Mucosa of rectum (tissue), 2 donors: ENCODE measurements around the gene CASP9.

Source experiments
- H3K27ac ChIP-seq, 2 donors: one replicate each; pipeline ENCODE4 v1.7.0; 2013; ENCODE audit warnings: inconsistent platforms in 2 of 2, low read depth in 2 of 2, low read length in 2 of 2
- H3K27me3 ChIP-seq, 2 donors: one replicate each; pipeline ENCODE4 v1.7.0; 2013; ENCODE audit warnings: low read length in 2 of 2; ENCODE audit not compliant: control insufficient read depth in 2 of 2, insufficient read depth in 2 of 2
- H3K36me3 ChIP-seq, 2 donors: one replicate each; pipeline ENCODE4 v1.7.0; 2013; ENCODE audit warnings: low read length in 2 of 2; ENCODE audit not compliant: control insufficient read depth in 2 of 2, insufficient read depth in 2 of 2
- H3K4me1 ChIP-seq, 2 donors: one replicate each; pipeline ENCODE4 v1.7.0; 2013; ENCODE audit warnings: low read length in 2 of 2, mild to moderate bottlenecking in 1 of 2; ENCODE audit not compliant: control insufficient read depth in 2 of 2, insufficient read depth in 2 of 2
- H3K4me3 ChIP-seq, 2 donors: one replicate each; pipeline ENCODE4 v1.7.0; 2013; ENCODE audit warnings: low read length in 2 of 2
- H3K9ac ChIP-seq, 2 donors: one replicate each; pipeline ENCODE4 v1.7.0; 2013; ENCODE audit warnings: low read length in 2 of 2, low read depth in 1 of 2, mild to moderate bottlenecking in 1 of 2
- H3K9me3 ChIP-seq, 2 donors: one replicate each; pipeline ENCODE4 v1.7.0; 2013; ENCODE audit warnings: low read length in 2 of 2; ENCODE audit not compliant: control insufficient read depth in 2 of 2
- donor health status: healthy.
- donor health status: Normal muscosa, but diverticular disease.

Gene CASP9

GRCh38 chr1:15524021-15524282 is at the start of gene CASP9:
Gene CASP9, minus strand, starts transcription at chr1:15524215. Its CDS starts 15 bp downstream, at chr1:15524200.
- Histone ChIP-seq H3K4me3 (peak within 1 kb of the TSS; percentile 86 to 95), H3K4me1 (peaks cover 28% of the 10 kb centered on the region in 2 donors), H3K9ac (peak within 1 kb of the TSS; percentile 88 to 97), H3K27me3 (no peaks in the 10 kb centered on the region), H3K9me3 (no peaks in the 10 kb centered on the region), H3K27ac (peak within 1 kb of the TSS; percentile 99), H3K36me3 (no peaks in the 10 kb centered on the region)

GRCh38 chr1:15573477-15573876 is 49.5 kb upstream of the CASP9 start:
- Histone ChIP-seq H3K27ac (no peak overlapping the region), H3K4me1 (no peaks in the 10 kb centered on the region), H3K4me3 (no peak overlapping the region), H3K36me3 (peaks cover 13 to 16% of the 10 kb centered on the region in 2 donors), H3K9me3 (no peaks in the 10 kb centered on the region), H3K9ac (no peak overlapping the region), H3K27me3 (no peaks in the 10 kb centered on the region)

GRCh38 chr1:15571266-15571665 is 47.3 kb upstream of the CASP9 start:
- H3K27ac ChIP-seq: no peak overlapping the region
- H3K27me3 ChIP-seq: no peaks in the 10 kb centered on the region
- H3K9ac ChIP-seq: no peak overlapping the region
- H3K36me3 ChIP-seq: peaks cover 29 to 37% of the 10 kb centered on the region in 2 donors
- no peaks in the 10 kb centered on the region for H3K4me1 ChIP-seq
- H3K9me3 ChIP-seq: no peaks in the 10 kb centered on the region
- no peak overlapping the region for H3K4me3 ChIP-seq

- H3K4me3 ChIP-seq: no peak overlapping the region
- no peak overlapping the region for H3K27ac ChIP-seq
- no peaks in the 10 kb centered on the region for H3K4me1 ChIP-seq
- no peaks in the 10 kb centered on the region for H3K9me3 ChIP-seq
- peaks cover 33 to 41% of the 10 kb centered on the region in 2 donors for H3K36me3 ChIP-seq
- no peak overlapping the region for H3K9ac ChIP-seq
- no peaks in the 10 kb centered on the region for H3K27me3 ChIP-seq
These were observed 46.8 kb upstream of the CASP9 start for GRCh38 chr1:15570861-15571260.

- H3K27ac ChIP-seq: no peak overlapping the region
- H3K36me3 ChIP-seq: peaks cover 44 to 50% of the 10 kb centered on the region in 2 donors
- H3K27me3 ChIP-seq: no peaks in the 10 kb centered on the region
- H3K4me1 ChIP-seq: no peaks in the 10 kb centered on the region
- no peak overlapping the region for H3K9ac ChIP-seq
- H3K9me3 ChIP-seq: no peaks in the 10 kb centered on the region
- no peak overlapping the region for H3K4me3 ChIP-seq
These were observed 44.5 kb upstream of the CASP9 start for GRCh38 chr1:15568387-15569073.

GRCh38 chr1:15559189-15559810 is 35.3 kb upstream of the CASP9 start:
- Histone ChIP-seq H3K4me3 (no peak overlapping the region), H3K4me1 (peaks cover 4 to 8% of the 10 kb centered on the region in 2 donors), H3K27me3 (no peaks in the 10 kb centered on the region), H3K9me3 (no peaks in the 10 kb centered on the region), H3K27ac (peak overlapping the region; percentile 73 to 76), H3K9ac (peak overlapping the region in 1 of 2 donors; percentile 26), H3K36me3 (peaks cover 21 to 24% of the 10 kb centered on the region in 2 donors)

GRCh38 chr1:15558516-15558915 is 34.5 kb upstream of the CASP9 start:
- Histone ChIP-seq H3K36me3 (peaks cover 14 to 21% of the 10 kb centered on the region in 2 donors), H3K27ac (peak overlapping the region in 1 of 2 donors; percentile 76), H3K9ac (no peak overlapping the region), H3K4me1 (peaks cover 4 to 8% of the 10 kb centered on the region in 2 donors), H3K27me3 (no peaks in the 10 kb centered on the region), H3K4me3 (no peak overlapping the region), H3K9me3 (no peaks in the 10 kb centered on the region)

GRCh38 chr1:15557594-15557993 is 33.6 kb upstream of the CASP9 start:
- Histone ChIP-seq H3K27me3 (no peaks in the 10 kb centered on the region), H3K4me3 (no peak overlapping the region), H3K4me1 (peaks cover 4 to 8% of the 10 kb centered on the region in 2 donors), H3K27ac (no peak overlapping the region), H3K36me3 (peaks cover 11 to 17% of the 10 kb centered on the region in 2 donors), H3K9me3 (no peaks in the 10 kb centered on the region), H3K9ac (no peak overlapping the region)

GRCh38 chr1:15557008-15557407 is 33.0 kb upstream of the CASP9 start:
- Histone ChIP-seq H3K36me3 (peaks cover 5 to 12% of the 10 kb centered on the region in 2 donors), H3K4me3 (no peak overlapping the region), H3K27ac (no peak overlapping the region), H3K9ac (no peak overlapping the region), H3K4me1 (peaks cover 4 to 8% of the 10 kb centered on the region in 2 donors), H3K9me3 (no peaks in the 10 kb centered on the region), H3K27me3 (no peaks in the 10 kb centered on the region)

GRCh38 chr1:15550573-15550972 is 26.6 kb upstream of the CASP9 start:
- no peaks in the 10 kb centered on the region for H3K4me1 ChIP-seq
- no peak overlapping the region for H3K9ac ChIP-seq
- H3K4me3 ChIP-seq: no peak overlapping the region
- H3K36me3 ChIP-seq: peaks cover 23 to 33% of the 10 kb centered on the region in 2 donors
- H3K27me3 ChIP-seq: no peaks in the 10 kb centered on the region
- H3K27ac ChIP-seq: no peak overlapping the region
- no peaks in the 10 kb centered on the region for H3K9me3 ChIP-seq
